BLaER1 treated with 17β-estradiol and CSF1 and Interleukin-3, amounts not matched to agents 10 nM and 100 nM (cell line): Measurements from ENCODE around the gene GALNT2.

Experiments used
- H3K27ac ChIP-seq, 11 experiments: shearing (Covaris generic); formaldehyde crosslinking; 2 replicates each; pipeline ENCODE4 v1.8.1; 2022
- H3K27me3 ChIP-seq, 11 experiments: shearing (Covaris generic); formaldehyde crosslinking; 2 replicates each; pipeline ENCODE4 v1.8.1; 2022
- H3K36me3 ChIP-seq, 11 experiments: shearing (Covaris generic); formaldehyde crosslinking; 2 replicates each; pipeline ENCODE4 v1.8.1; 2022
- H3K4me1 ChIP-seq, 10 experiments: shearing (Covaris generic); formaldehyde crosslinking; 2 replicates each; pipeline ENCODE4 v1.8.1; 2022
- H3K4me2 ChIP-seq, 11 experiments: shearing (Covaris generic); formaldehyde crosslinking; 2 replicates each; pipeline ENCODE4 v1.8.1; 2022
- H3K4me3 ChIP-seq, 10 experiments: shearing (Covaris generic); formaldehyde crosslinking; 2 replicates each; pipeline ENCODE4 v1.8.1; 2022
- H3K9ac ChIP-seq, 11 experiments: shearing (Covaris generic); formaldehyde crosslinking; 2 replicates each; pipeline ENCODE4 v1.8.1; 2022
- H3K9me3 ChIP-seq, 11 experiments: shearing (Covaris generic); formaldehyde crosslinking; replicated peaks in 1 of 11; 2 replicates each; pipeline ENCODE4 v1.8.1; 2022
- H4K20me1 ChIP-seq, 11 experiments: shearing (Covaris generic); formaldehyde crosslinking; 2 replicates each; pipeline ENCODE4 v1.8.1; 2022
- Cebpa-rat ChIP-seq, 11 experiments: shearing (Covaris generic); IDR thresholded peaks; 2 replicates each; pipeline ENCODE4 v1.8.1; 2022

Gene GALNT2

DNA sequence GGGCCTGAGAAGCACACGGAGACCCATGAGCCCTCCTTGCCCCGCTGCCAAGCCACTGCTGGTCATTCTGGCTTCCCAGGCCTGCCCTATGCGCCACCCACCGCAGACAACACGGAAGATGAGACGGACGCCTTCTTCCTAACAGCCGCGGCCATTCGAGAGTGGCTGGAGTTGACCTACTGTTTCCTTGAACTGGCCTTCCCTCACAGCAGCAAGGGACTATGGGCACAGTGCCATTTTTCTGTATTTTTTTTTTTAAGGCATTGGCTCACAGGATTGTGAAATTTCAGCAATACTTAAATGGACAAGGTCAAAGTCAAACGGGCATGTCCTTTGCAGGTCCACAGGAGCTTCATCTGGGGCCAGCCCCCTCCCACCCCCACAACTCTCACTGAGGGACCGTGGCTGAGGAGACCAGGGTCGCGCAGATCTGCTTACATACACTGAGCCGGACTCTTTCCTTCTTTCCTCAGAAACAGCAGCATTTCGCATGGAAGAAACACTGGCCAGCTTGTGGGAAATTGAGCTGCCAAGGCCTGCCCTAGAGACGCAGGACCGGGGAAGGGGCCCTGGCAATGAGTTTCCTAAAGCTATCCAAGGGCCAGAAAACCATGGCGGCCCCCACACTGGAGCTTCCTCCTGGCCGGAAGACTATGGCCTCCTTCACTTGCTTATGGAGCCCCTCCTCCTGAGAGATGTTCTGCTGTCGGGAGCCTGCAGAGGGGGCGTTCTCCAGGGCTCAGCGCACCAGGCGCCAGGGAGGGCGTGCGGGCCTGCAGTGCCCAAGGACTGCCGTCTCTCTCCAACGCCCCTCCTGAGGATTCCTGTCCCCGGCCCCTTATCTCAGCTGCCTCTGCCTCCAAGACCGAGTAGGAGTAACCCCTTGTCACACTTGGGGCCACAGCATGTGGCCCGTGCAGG, 260.2 kb downstream of the GALNT2 start:
- no peak overlapping the region for H3K4me3 ChIP-seq
- no peak overlapping the region for H3K4me2 ChIP-seq
- no peak overlapping the region for H3K27ac ChIP-seq
- no peak for TF ChIP-seq Cebpa-rat (IDR thresholded peaks at IDR 0.05)
- peaks cover 0 to 54% (median 0%) of the 10 kb centered on the region in 11 experiments; a peak in 3 of 22 replicates for H4K20me1 ChIP-seq
- no peak overlapping the region for H3K9ac ChIP-seq
- peaks cover 0 to 7% (median 0%) of the 10 kb centered on the region in 10 experiments; a peak in 2 of 20 replicates for H3K4me1 ChIP-seq
- no peaks in the 10 kb centered on the region for H3K9me3 ChIP-seq
- no peaks in the 10 kb centered on the region; a peak in 1 of 22 replicates for H3K27me3 ChIP-seq
- H3K36me3 ChIP-seq: peaks cover 0 to 100% (median 0%) of the 10 kb centered on the region in 11 experiments; a peak in 7 of 22 replicates

DNA sequence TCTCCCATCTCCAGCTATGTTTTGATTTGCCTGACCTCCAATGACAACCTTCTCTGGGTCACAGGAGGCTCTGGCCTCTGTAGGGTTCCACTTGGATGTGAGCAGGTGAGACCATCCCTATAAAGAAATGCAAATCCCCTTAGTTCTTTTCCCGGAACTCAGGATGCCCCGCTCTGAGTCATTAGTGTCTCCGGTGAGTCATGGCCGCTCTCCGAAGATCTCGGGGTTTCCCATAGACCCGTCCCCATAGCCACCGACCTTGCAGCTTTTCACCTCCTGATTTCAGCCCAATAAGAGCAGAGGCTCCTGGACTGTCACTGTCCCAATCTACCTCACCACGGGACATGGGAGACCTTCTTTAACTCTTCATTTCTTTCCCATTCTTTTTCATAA, 260.9 kb downstream of the GALNT2 start:
- H3K36me3 ChIP-seq: peaks cover 0 to 100% (median 0%) of the 10 kb centered on the region in 11 experiments; a peak in 5 of 22 replicates
- H3K9ac ChIP-seq: no peak overlapping the region
- TF ChIP-seq Cebpa-rat (IDR thresholded peaks at IDR 0.05): no peak
- H3K27ac ChIP-seq: no peak overlapping the region
- H3K4me2 ChIP-seq: no peak overlapping the region
- peaks cover 0 to 58% (median 0%) of the 10 kb centered on the region in 11 experiments; a peak in 3 of 22 replicates for H4K20me1 ChIP-seq
- H3K4me1 ChIP-seq: peaks cover 0 to 11% (median 5%) of the 10 kb centered on the region in 10 experiments; a peak in 11 of 20 replicates
- H3K4me3 ChIP-seq: no peak overlapping the region
- peaks cover 0 to 6% (median 0%) of the 10 kb centered on the region in 11 experiments; a peak in 3 of 22 replicates for H3K27me3 ChIP-seq
- H3K9me3 ChIP-seq: no peaks in the 10 kb centered on the region

DNA sequence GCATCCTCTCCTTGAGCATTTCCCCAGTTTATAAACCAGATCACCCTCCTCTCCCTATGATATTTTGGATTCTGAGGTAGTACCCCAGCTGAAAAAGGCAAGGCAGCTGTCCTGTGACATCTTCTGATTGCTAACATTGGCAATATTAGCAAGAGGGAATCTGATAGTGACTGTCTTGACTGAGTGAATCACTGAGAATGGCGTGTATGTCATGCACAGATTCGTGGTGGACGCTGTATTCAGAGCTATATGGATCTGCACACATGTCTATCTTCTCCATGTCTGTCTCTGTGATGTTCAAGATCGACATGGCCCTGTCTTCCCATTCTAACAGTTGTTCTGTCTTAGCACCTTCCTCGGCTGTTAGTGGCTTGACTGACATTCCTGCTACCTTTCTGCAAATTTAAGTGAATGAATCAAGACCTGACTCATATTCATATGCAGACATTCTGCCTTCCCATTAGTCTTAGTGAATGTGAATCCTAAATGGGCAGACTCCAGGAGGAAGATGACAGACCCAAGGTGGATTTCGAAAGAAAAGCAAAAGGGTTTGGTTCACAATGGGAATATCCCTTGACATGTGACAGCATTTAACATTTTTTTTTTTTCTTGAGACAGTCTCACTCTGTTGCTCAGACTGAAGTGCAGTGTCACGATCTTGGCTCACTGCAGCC, 261.4 kb downstream of the GALNT2 start:
- Histone ChIP-seq H3K27me3 (peaks cover 0 to 8% (median 0%) of the 10 kb centered on the region in 11 experiments; a peak in 3 of 22 replicates), H3K36me3 (peaks cover 0 to 100% (median 0%) of the 10 kb centered on the region in 11 experiments; a peak in 5 of 22 replicates), H3K9me3 (no peaks in the 10 kb centered on the region), H3K4me3 (no peak overlapping the region), H4K20me1 (peaks cover 0 to 59% (median 0%) of the 10 kb centered on the region in 11 experiments; a peak in 3 of 22 replicates), H3K4me2 (no peak overlapping the region), H3K4me1 (peaks cover 0 to 14% (median 10%) of the 10 kb centered on the region in 10 experiments; a peak in 11 of 20 replicates), H3K27ac (no peak overlapping the region), H3K9ac (no peak overlapping the region)
- no peak for TF ChIP-seq Cebpa-rat (IDR thresholded peaks at IDR 0.05)

DNA sequence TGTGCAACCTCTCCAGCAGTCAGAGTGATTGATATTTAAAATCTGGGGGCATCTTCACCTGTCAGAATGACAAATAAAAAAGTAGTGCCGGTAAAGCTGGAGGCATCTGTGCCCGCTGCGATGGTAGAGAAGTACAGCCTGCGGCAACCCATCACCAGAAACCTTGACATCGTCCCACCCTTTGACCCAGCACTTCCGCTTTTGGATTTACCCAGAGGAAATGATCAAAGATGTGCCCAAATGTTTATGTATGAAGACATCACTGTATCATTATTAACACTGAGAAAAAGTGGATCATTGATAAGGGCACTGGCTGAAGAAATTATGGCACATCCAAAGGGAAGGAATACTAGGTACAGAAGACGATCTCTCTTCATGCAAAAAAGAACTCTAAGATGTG, 263.1 kb downstream of the GALNT2 start:
- H3K4me3 ChIP-seq: no peak overlapping the region
- no peak overlapping the region for H3K27ac ChIP-seq
- no peaks in the 10 kb centered on the region for H3K9me3 ChIP-seq
- peaks cover 0 to 8% (median 0%) of the 10 kb centered on the region in 11 experiments; a peak in 3 of 22 replicates for H3K27me3 ChIP-seq
- H3K4me2 ChIP-seq: no peak overlapping the region
- H3K9ac ChIP-seq: no peak overlapping the region
- no peak for TF ChIP-seq Cebpa-rat (IDR thresholded peaks at IDR 0.05)
- peaks cover 0 to 94% (median 0%) of the 10 kb centered on the region in 11 experiments; a peak in 4 of 22 replicates for H3K36me3 ChIP-seq
- peaks cover 0 to 20% (median 11%) of the 10 kb centered on the region in 10 experiments; a peak in 11 of 20 replicates for H3K4me1 ChIP-seq
- H4K20me1 ChIP-seq: peaks cover 0 to 61% (median 0%) of the 10 kb centered on the region in 11 experiments; a peak in 3 of 22 replicates
